ENCODE data around the gene FBN1. TPM values are rescaled to one million over a fixed set of nuclear protein-coding genes. Genes with fewer than 3 reads are reported as not detected.

The FBN1 gene
- total and polyA plus RNA-seq, 2 donors (not counting 3 experiments of a cell fraction or from before 2014, with no cell fraction given), result 107 to 111 TPM

DNA sequence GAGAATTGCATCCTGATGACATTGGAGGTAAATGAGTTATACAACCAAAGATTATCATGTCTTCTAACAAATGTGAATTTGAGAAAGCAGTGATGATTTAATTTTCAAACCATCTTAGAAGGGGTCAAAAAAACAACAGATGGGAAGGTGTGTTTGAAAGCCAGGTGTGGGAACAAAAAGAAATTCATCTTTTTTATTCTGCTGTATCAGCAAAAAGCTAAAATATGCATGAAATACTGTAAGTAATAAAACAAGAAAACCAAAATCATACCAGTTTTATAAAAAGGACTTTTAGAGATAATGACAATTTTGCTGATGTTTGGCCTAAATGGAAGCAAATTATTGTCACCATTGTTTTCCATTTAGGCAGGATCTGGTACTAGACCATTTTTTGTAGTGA, 145.5 kb downstream of the FBN1 start:
- DNase-seq (ENCODE audit: low read depth, low spot score), result no peak
- CTCF ChIA-PET, result no interaction called here
- TF ChIP-seq GATA2 (IDR thresholded peaks at IDR 0.05; ENCODE audit: insufficient read depth, insufficient read length, low read depth, low read length) (no peak), FOS (IDR thresholded peaks at IDR 0.05; ENCODE audit: borderline replicate concordance, insufficient read depth, low read length) (no peak), JUN (IDR thresholded peaks at IDR 0.05; ENCODE audit: borderline replicate concordance, insufficient read depth, insufficient read length, low read depth) (no peak), POLR2A (IDR thresholded peaks at IDR 0.05; ENCODE audit: low read depth, low read length) (no peak), EZH2 (IDR thresholded peaks at IDR 0.05; ENCODE audit: borderline replicate concordance, low read depth, low read length, severe bottlenecking) (no peak), MYC (IDR thresholded peaks at IDR 0.05; ENCODE audit: low read depth, low read length) (no peak), POLR2AphosphoS5 (IDR thresholded peaks at IDR 0.05; ENCODE audit: insufficient read depth, low read depth, low read length) (no peak)
- TF ChIP-seq, protein P1, sequence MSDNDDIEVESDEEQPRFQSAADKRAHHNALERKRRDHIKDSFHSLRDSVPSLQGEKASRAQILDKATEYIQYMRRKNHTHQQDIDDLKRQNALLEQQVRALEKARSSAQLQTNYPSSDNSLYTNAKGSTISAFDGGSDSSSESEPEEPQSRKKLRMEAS (IDR thresholded peaks at IDR 0.05; ENCODE audit: insufficient read depth, insufficient read length), result no peak
- TF ChIP-seq, protein P2, sequence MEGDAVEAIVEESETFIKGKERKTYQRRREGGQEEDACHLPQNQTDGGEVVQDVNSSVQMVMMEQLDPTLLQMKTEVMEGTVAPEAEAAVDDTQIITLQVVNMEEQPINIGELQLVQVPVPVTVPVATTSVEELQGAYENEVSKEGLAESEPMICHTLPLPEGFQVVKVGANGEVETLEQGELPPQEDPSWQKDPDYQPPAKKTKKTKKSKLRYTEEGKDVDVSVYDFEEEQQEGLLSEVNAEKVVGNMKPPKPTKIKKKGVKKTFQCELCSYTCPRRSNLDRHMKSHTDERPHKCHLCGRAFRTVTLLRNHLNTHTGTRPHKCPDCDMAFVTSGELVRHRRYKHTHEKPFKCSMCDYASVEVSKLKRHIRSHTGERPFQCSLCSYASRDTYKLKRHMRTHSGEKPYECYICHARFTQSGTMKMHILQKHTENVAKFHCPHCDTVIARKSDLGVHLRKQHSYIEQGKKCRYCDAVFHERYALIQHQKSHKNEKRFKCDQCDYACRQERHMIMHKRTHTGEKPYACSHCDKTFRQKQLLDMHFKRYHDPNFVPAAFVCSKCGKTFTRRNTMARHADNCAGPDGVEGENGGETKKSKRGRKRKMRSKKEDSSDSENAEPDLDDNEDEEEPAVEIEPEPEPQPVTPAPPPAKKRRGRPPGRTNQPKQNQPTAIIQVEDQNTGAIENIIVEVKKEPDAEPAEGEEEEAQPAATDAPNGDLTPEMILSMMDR (IDR thresholded peaks at IDR 0.05; ENCODE audit: extremely low read depth in 1 of 2, insufficient read depth in 1 of 2, low read depth in 1 of 2, low read length in 2 of 2), result no peak
- intact Hi-C loops (cut with micrococcal nuclease) (no loop called here), dilution Hi-C loops (cut with MboI; ENCODE audit: extremely low pct_ligation_motif_present, low sequenced_read_pairs) (no loop called here)
- H3K79me2 ChIP-seq (ENCODE audit: control insufficient read depth, insufficient read depth, low read length), result no peaks in the 10 kb centered on the region
- no peaks in the 10 kb centered on the region for H3K4me1 ChIP-seq (ENCODE audit: control insufficient read depth, extremely low read depth, insufficient read depth, low read length)
- no peak overlapping the region for H3K4me3 ChIP-seq (replicated peaks in 1 of 3; ENCODE audit: insufficient read depth in 1 of 3, low read depth in 1 of 3, low read length in 3 of 3)
- H2AFZ ChIP-seq (ENCODE audit: low read depth, low read length), result no peak overlapping the region
- BruUV-seq (replicated peaks), result no TSS peak
- no peak for FAIRE-seq
- peaks cover 3 to 20% of the 10 kb centered on the region in 2 experiments for H3K36me3 ChIP-seq (ENCODE audit: control insufficient read depth in 2 of 2, extremely low read depth in 1 of 2, insufficient read depth in 2 of 2, low read length in 2 of 2)
- POLR2A ChIA-PET, result no interaction called here
- no peak overlapping the region for H3K4me2 ChIP-seq (ENCODE audit: insufficient read depth, low read length)
- no peaks in the 10 kb centered on the region for H3K9me3 ChIP-seq (replicated peaks; ENCODE audit: control insufficient read depth, insufficient read depth, low read length)
- no peaks in the 10 kb centered on the region for H3K9me1 ChIP-seq (replicated peaks; ENCODE audit: control insufficient read depth, extremely low read depth, insufficient read depth, low read length)
- H3K27ac ChIP-seq (ENCODE audit: insufficient read depth, low read depth, low read length), result no peak overlapping the region
- no peaks in the 10 kb centered on the region for H3K27me3 ChIP-seq (ENCODE audit: control insufficient read depth in 2 of 2, insufficient read depth in 2 of 2, low read length in 2 of 2)
- no peak overlapping the region for H3K9ac ChIP-seq (replicated peaks; ENCODE audit: extremely low read depth, insufficient read depth, low read length)
- H4K20me1 ChIP-seq (replicated peaks; ENCODE audit: control insufficient read depth, extremely low read depth, insufficient read depth, low read length), result no peaks in the 10 kb centered on the region

Data from endothelial cell of umbilical vein (primary cell).